ENCODE results near the gene ABCA2. TPM values are rescaled to one million over a fixed set of nuclear protein-coding genes. Genes with fewer than 3 reads are reported as not detected.

ABCA2 gene
- total RNA-seq, 4 donors from 2014 or later = 14.1 to 20.0 (median 16.7) TPM

GRCh38 chr9:137046088-137046787 lies 18.2 kb upstream of the ABCA2 start, which contains the start of gene NPDC1:
NPDC1 (minus strand) TSS chr9:137046177; CDS start chr9:137045989, 188 bp downstream.
- Histone ChIP-seq H3K27ac (peak within 1 kb of the TSS; percentile 30 to 74 (median 66)), H3K36me3 (no peaks in the 10 kb centered on the region), H3K4me3 (peak within 1 kb of the TSS; percentile 58 to 83 (median 64)), H3K4me1 (peaks cover 5 to 34% of the 10 kb centered on the region in 2 donors), H3K9me3 (no peaks in the 10 kb centered on the region), H3K27me3 (peaks cover 19 to 37% (median 37%) of the 10 kb centered on the region in 3 donors)
- ATAC-seq = peak; percentile 43 to 49
- intact Hi-C loops (cut with DNase I; ENCODE audit: low total_unique reads) (loop anchor here (2.0 kb wide), 1 partner anchor 21 kb away; no protein-coding TSS in a partner anchor), in situ Hi-C loops (cut with MboI; ENCODE audit: low sequenced_read_pairs in 4 of 4) (no loop called here)
- TF ChIP-seq POLR2A (IDR thresholded peaks at IDR 0.05) (no peak), CTCF (IDR thresholded peaks at IDR 0.05 in 4 of 5, conservative IDR thresholded peaks at IDR 0.05 in 1 of 5) (peak; percentile 51 to 82 (median 77))
- no peak for DNase-seq

- peaks cover 5 to 34% of the 10 kb centered on the region in 2 donors for H3K4me1 ChIP-seq
- ATAC-seq (peak in 1 of 2 donors; percentile 7), DNase-seq (no peak)
- intact Hi-C loops (cut with DNase I; ENCODE audit: low total_unique reads) = loop anchor here (2.0 kb wide), 1 partner anchor 21 kb away; no protein-coding TSS in a partner anchor
- peak overlapping the region in 3 of 4 donors; percentile 65 to 74 (median 67) for H3K27ac ChIP-seq
- peaks cover 0 to 2% of the 10 kb centered on the region in 2 donors for H3K36me3 ChIP-seq
- in situ Hi-C loops (cut with MboI; ENCODE audit: low sequenced_read_pairs in 4 of 4) = no loop called here
- H3K27me3 ChIP-seq = peaks cover 19 to 34% (median 31%) of the 10 kb centered on the region in 3 donors
- no peaks in the 10 kb centered on the region for H3K9me3 ChIP-seq
- H3K4me3 ChIP-seq = peak overlapping the region; percentile 58 to 83 (median 64)
- TF ChIP-seq POLR2A (IDR thresholded peaks at IDR 0.05) = peak in 1 of 2 donors; percentile 17
- TF ChIP-seq CTCF (IDR thresholded peaks at IDR 0.05 in 4 of 5, conservative IDR thresholded peaks at IDR 0.05 in 1 of 5) = no peak
These were observed 17.5 kb upstream of the ABCA2 start for GRCh38 chr9:137045294-137046087.

- peaks cover 18 to 32% (median 25%) of the 10 kb centered on the region in 3 donors for H3K27me3 ChIP-seq
- intact Hi-C loops (cut with DNase I; ENCODE audit: low total_unique reads) = no loop called here
- no peak for TF ChIP-seq CTCF (IDR thresholded peaks at IDR 0.05 in 4 of 5, conservative IDR thresholded peaks at IDR 0.05 in 1 of 5)
- no peak for TF ChIP-seq POLR2A (IDR thresholded peaks at IDR 0.05)
- H3K36me3 ChIP-seq = peaks cover 0 to 10% of the 10 kb centered on the region in 2 donors
- DNase-seq (no peak), ATAC-seq (no peak)
- in situ Hi-C loops (cut with MboI; ENCODE audit: low sequenced_read_pairs in 4 of 4) = no loop called here
- H3K4me3 ChIP-seq = peak overlapping the region; percentile 57 to 64 (median 60)
- H3K4me1 ChIP-seq = peaks cover 5 to 34% of the 10 kb centered on the region in 2 donors
- H3K27ac ChIP-seq = peak overlapping the region in 3 of 4 donors; percentile 65 to 68 (median 67)
- H3K9me3 ChIP-seq = no peaks in the 10 kb centered on the region
These were observed 16.6 kb upstream of the ABCA2 start for GRCh38 chr9:137044502-137045177.

- in situ Hi-C loops (cut with MboI; ENCODE audit: low sequenced_read_pairs in 4 of 4) (no loop called here), intact Hi-C loops (cut with DNase I; ENCODE audit: low total_unique reads) (no loop called here)
- TF ChIP-seq CTCF (IDR thresholded peaks at IDR 0.05 in 4 of 5, conservative IDR thresholded peaks at IDR 0.05 in 1 of 5) (no peak), POLR2A (IDR thresholded peaks at IDR 0.05) (no peak)
- ATAC-seq (no peak), DNase-seq (no peak)
- Histone ChIP-seq H3K4me1 (peaks cover 5 to 30% of the 10 kb centered on the region in 2 donors), H3K9me3 (no peaks in the 10 kb centered on the region), H3K27me3 (peaks cover 16 to 26% (median 19%) of the 10 kb centered on the region in 3 donors), H3K36me3 (peaks cover 0 to 12% of the 10 kb centered on the region in 2 donors), H3K27ac (peak overlapping the region in 3 of 4 donors; percentile 65 to 68 (median 67)), H3K4me3 (peak overlapping the region in 3 of 4 donors; percentile 57 to 60 (median 60))
These were observed 16.0 kb upstream of the ABCA2 start for GRCh38 chr9:137044037-137044436.
